ENCODE measurements around the gene SPAG16. TPM values are rescaled to one million over a fixed set of nuclear protein-coding genes. Genes with fewer than 3 reads are reported as not detected.

The SPAG16 gene
- total RNA-seq, 1 experiment from 2014 or later = 17.3 TPM

DNA sequence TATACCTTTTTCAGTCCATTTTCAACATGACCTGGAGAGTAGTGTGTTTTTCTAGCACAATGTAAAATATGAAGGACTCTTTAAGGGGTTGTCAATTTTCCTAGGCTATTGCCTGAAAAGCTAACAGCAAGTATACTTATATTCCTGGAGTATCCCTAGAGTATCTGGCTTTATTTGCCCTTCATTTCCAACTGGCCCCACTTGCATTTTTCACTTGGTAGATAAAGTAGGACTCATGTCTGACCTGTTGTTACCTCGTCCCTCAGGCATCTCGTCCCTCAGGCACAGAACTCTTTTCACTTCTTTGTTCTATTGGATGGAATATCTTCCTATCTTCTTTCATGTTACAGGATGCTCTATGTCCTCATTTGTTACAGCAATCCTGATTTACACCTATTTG lies 69.2 kb downstream of the SPAG16 start:
- no peaks in the 10 kb centered on the region for H3K79me2 ChIP-seq (ENCODE audit: insufficient read depth, low read length)
- H3K23ac ChIP-seq (ENCODE audit: insufficient read length, low read depth, low read length) = no peak overlapping the region
- no peak for DNase-seq
- H2BK20ac ChIP-seq (ENCODE audit: low read depth, low read length, poor library complexity, severe bottlenecking) = no peak overlapping the region
- H3K9me3 ChIP-seq (ENCODE audit: control insufficient read depth, low read depth, low read length) = no peaks in the 10 kb centered on the region
- no peaks in the 10 kb centered on the region for H3K79me1 ChIP-seq (ENCODE audit: insufficient read depth, low read depth, low read length, poor library complexity, severe bottlenecking)
- no peak overlapping the region for H2AFZ ChIP-seq (ENCODE audit: low read length)
- H3K4me2 ChIP-seq (ENCODE audit: insufficient read depth, insufficient read length, low read length) = no peak overlapping the region
- peaks cover 4% of the 10 kb centered on the region in 2 experiments for H3K4me1 Mint-ChIP-seq
- H3K23me2 ChIP-seq (ENCODE audit: insufficient read length, low read depth, low read length, poor library complexity, severe bottlenecking) = no peaks in the 10 kb centered on the region
- no peaks in the 10 kb centered on the region for H4K20me1 ChIP-seq (ENCODE audit: control insufficient read depth, insufficient read depth, insufficient read length)
- no peak overlapping the region for H4K91ac ChIP-seq (ENCODE audit: insufficient read length, low read depth, low read length)
- H3K27ac ChIP-seq (ENCODE audit: insufficient read length, low read depth, low read length) = no peak overlapping the region
- no peak overlapping the region for H3K14ac ChIP-seq (ENCODE audit: insufficient read depth, low read length)
- no peak overlapping the region for H3K4me3 Mint-ChIP-seq
- H3T11ph ChIP-seq (ENCODE audit: low read length) = no peak overlapping the region
- no peak overlapping the region for H2BK15ac ChIP-seq (ENCODE audit: low read depth, low read length)
- peaks cover 5 to 7% of the 10 kb centered on the region in 2 experiments; a peak in 4 of 5 replicates for H3K9me3 Mint-ChIP-seq
- H3K27me3 Mint-ChIP-seq (ENCODE audit: low read depth) = no peaks in the 10 kb centered on the region
- no CpG with 5 or more reads among the region's 2 CpGs for WGBS (ENCODE audit: extremely low coverage, insufficient read length, low lambda C conversion rate)
- no peak overlapping the region for H2BK12ac ChIP-seq (ENCODE audit: insufficient read length, low read depth, low read length)
- no peak overlapping the region for H3K9ac ChIP-seq (ENCODE audit: extremely low read depth, insufficient read length, low read length)
- H3K4me1 ChIP-seq (ENCODE audit: insufficient read depth, low read length) = no peaks in the 10 kb centered on the region
- no peak overlapping the region for H3K4ac ChIP-seq (ENCODE audit: low read depth, low read length)
- no peak overlapping the region for H2BK120ac ChIP-seq (ENCODE audit: low read depth, low read length, poor library complexity, severe bottlenecking)
- H3K18ac ChIP-seq (ENCODE audit: insufficient read length, low read depth, low read length) = no peak overlapping the region
- TF ChIP-seq, protein P1, sequence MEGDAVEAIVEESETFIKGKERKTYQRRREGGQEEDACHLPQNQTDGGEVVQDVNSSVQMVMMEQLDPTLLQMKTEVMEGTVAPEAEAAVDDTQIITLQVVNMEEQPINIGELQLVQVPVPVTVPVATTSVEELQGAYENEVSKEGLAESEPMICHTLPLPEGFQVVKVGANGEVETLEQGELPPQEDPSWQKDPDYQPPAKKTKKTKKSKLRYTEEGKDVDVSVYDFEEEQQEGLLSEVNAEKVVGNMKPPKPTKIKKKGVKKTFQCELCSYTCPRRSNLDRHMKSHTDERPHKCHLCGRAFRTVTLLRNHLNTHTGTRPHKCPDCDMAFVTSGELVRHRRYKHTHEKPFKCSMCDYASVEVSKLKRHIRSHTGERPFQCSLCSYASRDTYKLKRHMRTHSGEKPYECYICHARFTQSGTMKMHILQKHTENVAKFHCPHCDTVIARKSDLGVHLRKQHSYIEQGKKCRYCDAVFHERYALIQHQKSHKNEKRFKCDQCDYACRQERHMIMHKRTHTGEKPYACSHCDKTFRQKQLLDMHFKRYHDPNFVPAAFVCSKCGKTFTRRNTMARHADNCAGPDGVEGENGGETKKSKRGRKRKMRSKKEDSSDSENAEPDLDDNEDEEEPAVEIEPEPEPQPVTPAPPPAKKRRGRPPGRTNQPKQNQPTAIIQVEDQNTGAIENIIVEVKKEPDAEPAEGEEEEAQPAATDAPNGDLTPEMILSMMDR (conservative IDR thresholded peaks at IDR 0.05) = no peak
- no peak overlapping the region for H2AK5ac ChIP-seq (ENCODE audit: insufficient read length, low read length)
- no peak overlapping the region for H3K27ac Mint-ChIP-seq
- H3K56ac ChIP-seq (ENCODE audit: insufficient read length, low read depth, low read length) = no peak overlapping the region
- H3K27me3 ChIP-seq (ENCODE audit: insufficient read depth, low read length) = no peaks in the 10 kb centered on the region
- no peak overlapping the region for H4K8ac ChIP-seq (replicated peaks; ENCODE audit: insufficient read length, low read depth, low read length)
- H4K5ac ChIP-seq (ENCODE audit: insufficient read length, low read depth, low read length) = no peak overlapping the region
- H3K36me3 Mint-ChIP-seq (ENCODE audit: insufficient read depth in 1 of 3, low read depth in 3 of 3) = peaks cover 2 to 11% (median 5%) of the 10 kb centered on the region in 3 experiments; a peak in 4 of 7 replicates
- H2BK5ac ChIP-seq (ENCODE audit: insufficient read length, low read length) = no peak overlapping the region

All from H9 (cell line).